ENCODE results near the gene BLACAT1.
"Not testable (repeated sequence)": the region's sequence is repeated elsewhere in the genome, so short reads cannot be mapped to it uniquely, and the experiment has no call there.

Gene BLACAT1

GRCh38 chr1:205434738-205435137 lies 21.1 kb downstream of the BLACAT1 start:
- H3K27me3 ChIP-seq (ENCODE audit: insufficient read depth, poor library complexity, severe bottlenecking): peaks cover 22% of the 10 kb centered on the region
- TF ChIP-seq CTCF (IDR thresholded peaks at IDR 0.05; ENCODE audit: insufficient read depth, low read length) (no peak), SPI1 (IDR thresholded peaks at IDR 0.05; ENCODE audit: borderline replicate concordance, low read depth) (no peak), GABPA (IDR thresholded peaks at IDR 0.05; ENCODE audit: low read depth) (no peak), POLR2AphosphoS5 (IDR thresholded peaks at IDR 0.05; ENCODE audit: low read depth) (no peak), REST (IDR thresholded peaks at IDR 0.05; ENCODE audit: insufficient replicate concordance, low read depth) (no peak)
- no peak for DNase-seq (ENCODE audit: low read depth in 1 of 2, low spot score in 1 of 2)

DNA sequence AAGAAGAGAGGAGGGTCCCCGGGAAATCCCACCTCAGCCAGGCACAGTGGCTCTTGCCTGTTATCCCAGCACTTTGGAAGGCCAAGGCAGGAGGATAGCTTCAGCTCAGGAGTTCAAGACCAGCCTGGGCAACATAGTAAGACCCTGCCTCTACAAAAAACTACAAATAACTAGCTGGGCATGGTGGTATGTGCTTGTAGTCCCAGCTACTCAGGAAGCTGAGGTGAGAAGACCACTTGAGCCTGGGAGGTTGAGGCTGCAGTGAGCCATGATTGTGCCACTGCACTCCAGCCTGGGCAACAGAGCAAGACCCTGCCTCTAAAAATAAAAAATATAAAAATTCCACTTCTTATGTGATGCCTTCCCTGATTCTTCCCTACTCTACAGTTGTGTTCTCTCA lies 23.2 kb downstream of the BLACAT1 start:
- not testable (repeated sequence) for H3K27ac ChIP-seq (replicated peaks); H3K4me3 ChIP-seq (replicated peaks; ENCODE audit: insufficient read depth, low read length); DNase-seq (ENCODE audit: low read depth in 1 of 2, low spot score in 1 of 2)
- peaks cover 30% of the 10 kb centered on the region for H3K27me3 ChIP-seq (ENCODE audit: insufficient read depth, poor library complexity, severe bottlenecking)

More at GRCh38 chr1:205434738-205435137, 21.1 kb downstream of the BLACAT1 start:
- H3K4me3 ChIP-seq (replicated peaks; ENCODE audit: insufficient read depth, low read length): no peak overlapping the region
- no peak overlapping the region for H3K27ac ChIP-seq (replicated peaks)

- TF ChIP-seq GABPA (IDR thresholded peaks at IDR 0.05; ENCODE audit: low read depth) (no peak), POLR2AphosphoS5 (IDR thresholded peaks at IDR 0.05; ENCODE audit: low read depth) (no peak)
- DNase-seq (ENCODE audit: low read depth in 1 of 2, low spot score in 1 of 2): no peak
- Histone ChIP-seq H3K4me3 (replicated peaks; ENCODE audit: insufficient read depth, low read length) (no peak overlapping the region), H3K27me3 (ENCODE audit: insufficient read depth, poor library complexity, severe bottlenecking) (peaks cover 31% of the 10 kb centered on the region), H3K27ac (replicated peaks) (no peak overlapping the region)
Observed at GRCh38 chr1:205432116-205432515, 23.7 kb downstream of the BLACAT1 start.

GRCh38 chr1:205430696-205431305 lies 25.0 kb downstream of the BLACAT1 start:
- DNase-seq (ENCODE audit: low read depth in 1 of 2, low spot score in 1 of 2): no peak

DNA sequence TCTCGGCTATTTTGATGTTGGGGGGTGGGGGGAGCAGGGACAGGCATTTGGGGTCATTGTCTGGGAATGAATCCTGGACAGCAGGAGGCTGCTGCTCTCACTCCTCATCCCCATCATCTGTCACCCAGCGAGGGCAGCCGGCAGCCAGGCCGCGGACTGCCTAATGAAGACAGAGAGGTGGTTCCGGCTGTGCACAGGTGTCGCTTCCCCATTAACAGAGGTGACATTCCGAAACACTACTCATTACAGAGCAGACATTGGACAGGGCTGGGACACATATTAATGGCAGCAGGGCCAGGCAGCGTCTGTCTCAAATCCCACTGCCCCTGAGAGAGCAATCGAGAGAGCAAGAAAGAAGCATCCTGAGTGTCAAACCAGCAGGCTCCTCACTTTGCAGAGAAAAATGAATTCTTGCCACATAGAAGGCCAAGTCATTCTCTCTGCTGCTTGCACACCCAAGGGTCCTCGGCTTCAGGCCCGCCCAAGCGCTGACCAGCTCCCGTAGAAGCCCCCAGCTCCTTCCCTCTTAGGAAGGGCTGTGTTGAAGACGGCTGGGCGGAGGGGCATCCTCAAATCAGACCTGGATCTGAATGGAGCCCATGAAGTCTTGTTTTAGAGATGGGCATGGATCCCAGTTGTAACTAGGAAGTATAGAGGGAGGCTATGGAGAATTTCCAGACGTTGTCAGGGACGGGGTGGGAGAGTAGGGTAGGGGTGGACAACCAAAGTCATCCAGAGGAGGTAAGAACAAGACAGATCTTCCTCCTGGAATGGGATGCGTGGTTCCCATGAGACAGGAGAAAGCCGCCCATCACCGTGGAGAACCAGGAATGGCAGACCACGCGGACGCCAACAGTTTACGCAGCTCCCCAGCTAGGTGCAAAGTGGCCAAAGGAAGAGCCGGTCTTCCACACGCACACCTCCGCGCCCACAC lies 25.8 kb downstream of the BLACAT1 start:
- no peak for DNase-seq (ENCODE audit: low read depth in 1 of 2, low spot score in 1 of 2)
- Histone ChIP-seq H3K4me3 (replicated peaks; ENCODE audit: insufficient read depth, low read length) (no peak overlapping the region), H3K27me3 (ENCODE audit: insufficient read depth, poor library complexity, severe bottlenecking) (peaks cover 29% of the 10 kb centered on the region), H3K27ac (replicated peaks) (no peak overlapping the region)
- TF ChIP-seq SPI1 (IDR thresholded peaks at IDR 0.05; ENCODE audit: borderline replicate concordance, low read depth) (no peak), GABPA (IDR thresholded peaks at IDR 0.05; ENCODE audit: low read depth) (no peak), CTCF (IDR thresholded peaks at IDR 0.05; ENCODE audit: insufficient read depth, low read length) (no peak), POLR2AphosphoS5 (IDR thresholded peaks at IDR 0.05; ENCODE audit: low read depth) (no peak), REST (IDR thresholded peaks at IDR 0.05; ENCODE audit: insufficient replicate concordance, low read depth) (no peak)

More at GRCh38 chr1:205430696-205431305, 25.0 kb downstream of the BLACAT1 start:
- TF ChIP-seq SPI1 (IDR thresholded peaks at IDR 0.05; ENCODE audit: borderline replicate concordance, low read depth) (no peak), GABPA (IDR thresholded peaks at IDR 0.05; ENCODE audit: low read depth) (no peak), CTCF (IDR thresholded peaks at IDR 0.05; ENCODE audit: insufficient read depth, low read length) (peak; percentile 56)
- H3K27ac ChIP-seq (replicated peaks): no peak overlapping the region
- H3K27me3 ChIP-seq (ENCODE audit: insufficient read depth, poor library complexity, severe bottlenecking): peaks cover 29% of the 10 kb centered on the region
- peak overlapping the region; percentile 7; the same call in 1 of the 2 replicates for H3K4me3 ChIP-seq (replicated peaks; ENCODE audit: insufficient read depth, low read length)

Measured in HL-60 (cell line).